ENCODE measurements around the gene KLHL29.

The KLHL29 gene

GRCh38 chr2:23584054-23584745 is 199.2 kb downstream of the KLHL29 start:
- no peak for DNase-seq

- no peak for DNase-seq
Observed at GRCh38 chr2:23585273-23586170, 200.5 kb downstream of the KLHL29 start.

GRCh38 chr2:23586741-23587306 is 201.8 kb downstream of the KLHL29 start:
- no peak for DNase-seq

- no peak for DNase-seq
Observed at GRCh38 chr2:23587341-23587880, 202.4 kb downstream of the KLHL29 start.

- DNase-seq, result no peak
Observed at GRCh38 chr2:23588106-23588505, 203.1 kb downstream of the KLHL29 start.

- no peak for DNase-seq
Observed at GRCh38 chr2:23588508-23589201, 203.7 kb downstream of the KLHL29 start.

GRCh38 chr2:23589220-23589647 is 204.3 kb downstream of the KLHL29 start:
- DNase-seq, result no peak

- DNase-seq, result no peak
Observed at GRCh38 chr2:23589739-23590138, 204.8 kb downstream of the KLHL29 start.

- no peak for DNase-seq
Observed at GRCh38 chr2:23590241-23590869, 205.4 kb downstream of the KLHL29 start.

- DNase-seq, result no peak
Observed at GRCh38 chr2:23591111-23591510, 206.1 kb downstream of the KLHL29 start.

GRCh38 chr2:23592061-23592685 is 207.2 kb downstream of the KLHL29 start:
- DNase-seq, result no peak

- DNase-seq, result no peak
Observed at GRCh38 chr2:23592898-23593751, 208.1 kb downstream of the KLHL29 start.

GRCh38 chr2:23593752-23594459 is 208.9 kb downstream of the KLHL29 start:
- no peak for DNase-seq

GRCh38 chr2:23594460-23594825 is 209.5 kb downstream of the KLHL29 start:
- DNase-seq, result no peak

GRCh38 chr2:23595021-23595420 is 210.0 kb downstream of the KLHL29 start:
- DNase-seq, result no peak

- DNase-seq, result no peak
Observed at GRCh38 chr2:23595601-23596251, 210.7 kb downstream of the KLHL29 start.

- DNase-seq, result no peak
Observed at GRCh38 chr2:23596316-23596885, 211.4 kb downstream of the KLHL29 start.

- DNase-seq, result no peak
Observed at GRCh38 chr2:23597687-23598086, 212.7 kb downstream of the KLHL29 start.

- DNase-seq, result no peak
Observed at GRCh38 chr2:23599006-23599405, 214.0 kb downstream of the KLHL29 start.
